HepG2 (cell line): Measurements from ENCODE around the gene RPS2. TPM values are rescaled to one million over a fixed set of nuclear protein-coding genes. Genes with fewer than 3 reads are reported as not detected.
A peak's percentile ranks its signal among the peaks of the same experiment; 100 is the strongest.

Experiments used
- NFAT5 ChIP-seq: sonication (generic); formaldehyde crosslinking; IDR thresholded peaks from 2 replicates; pipeline ENCODE4 v1.4.0; 2020; ENCODE audit warnings: missing genetic modification reagents
- SSRP1 ChIP-seq: IDR thresholded peaks from 2 replicates; pipeline ENCODE4 v1.6.1; 2016; ENCODE audit warnings: control low read depth
- ZBTB26 ChIP-seq: IDR thresholded peaks from 2 replicates; pipeline ENCODE4 v1.6.1; 2016; ENCODE audit warnings: missing compliant biosample characterization, missing genetic modification reagents, borderline replicate concordance
- polyA plus RNA-seq, 8 experiments: library from polyadenylated mRNA; depleted of rRNA in 3 of 8; stranded (reverse) in 7 of 8; unstranded in 1 of 8; fragments of >200 nt; fragmentation: Illumina TruSeq in 4 of 8; extraction: Trizol in 4 of 8; gene quantifications; 2 replicates each; pipeline versions ENCODE4 v1.2.1 to v1.2.3, GENCODE V29; 2011 to 2016; ENCODE audit warnings: low read depth in 4 of 8, missing spikeins in 1 of 8, mixed read lengths in 1 of 8; ENCODE audit not compliant: insufficient read depth in 1 of 8
- total RNA-seq, 5 experiments: library from RNA; depleted of rRNA; stranded (reverse); fragments of >200 nt; fragmentation: Illumina TruSeq; extraction: Trizol; gene quantifications; 2 replicates each; pipeline ENCODE4 v1.2.3, GENCODE V29; 2016; ENCODE audit warnings: low read depth in 1 of 5

Gene RPS2
- total and polyA plus RNA-seq, 2 of the 13 experiments (the other 11 are each of a cell fraction or from before 2014, with no cell fraction given): 1,908 to 4,514 TPM

- 0 out of 2 replicates have a peak, but pooled peaks have one; percentile 28 for TF ChIP-seq NFAT5
- TF ChIP-seq ZBTB26: 0 out of 2 replicates have a peak, but pooled peaks have one; percentile 6
- 0 out of 2 replicates have a peak, but pooled peaks have one; percentile 16 for TF ChIP-seq SSRP1
These were observed 3.0 kb downstream of the RPS2 start (continued) for GRCh38 chr16:1961651-1962067.
